MCF 10A (cell line): ENCODE results near the gene SSBP3. TPM values are rescaled to one million over a fixed set of nuclear protein-coding genes. Genes with fewer than 3 reads are reported as not detected.

Experiments used
- BruUV-seq: library from RNA; stranded (reverse); fragments of 400-500 nt; replicated peaks from 2 replicates; lab custom pipeline; 2021; lab: Mats Ljungman, UMichigan
- CTCF ChIA-PET: fragments of 300-600 bp; sonication (Branson Sonifier 250); formaldehyde crosslinking; extraction: SDS; loops from one replicate; lab custom pipeline; 2021; ENCODE audit warnings: antibody characterized with exemption, inconsistent platforms; lab: Yijun Ruan, JAX
- POLR2A ChIA-PET: fragments of 300-600, 350-650 bp; sonication (Branson Sonifier 250); formaldehyde crosslinking; extraction: SDS; loops from one replicate; lab custom pipeline; 2020; ENCODE audit warnings: antibody characterized with exemption, inconsistent platforms; lab: Yijun Ruan, JAX
- DNase-seq: peaks from one replicate; pipeline ENCODE4 v3.0.0-alpha.2; 2018; ENCODE audit not compliant: unreplicated experiment
- H3K27ac Mint-ChIP-seq: one replicate; pipeline ENCODE4 v1.8.0; 2022; ENCODE audit warnings: mild to moderate bottlenecking, low read depth, mixed read lengths; ENCODE audit not compliant: unreplicated experiment
- H3K27me3 Mint-ChIP-seq: one replicate; pipeline ENCODE4 v1.8.0; 2022; ENCODE audit warnings: mixed read lengths; ENCODE audit not compliant: insufficient read depth, unreplicated experiment
- H3K36me3 Mint-ChIP-seq: one replicate; pipeline ENCODE4 v1.8.0; 2022; ENCODE audit warnings: mild to moderate bottlenecking, moderate library complexity, mixed read lengths; ENCODE audit not compliant: insufficient read depth, unreplicated experiment
- H3K4me1 Mint-ChIP-seq: one replicate; pipeline ENCODE4 v1.8.0; 2022; ENCODE audit warnings: mixed read lengths; ENCODE audit not compliant: insufficient read depth, unreplicated experiment
- H3K4me3 Mint-ChIP-seq: one replicate; pipeline ENCODE4 v1.8.0; 2022; ENCODE audit warnings: mild to moderate bottlenecking, moderate library complexity, mixed read lengths; ENCODE audit not compliant: unreplicated experiment
- H3K9me3 Mint-ChIP-seq: one replicate; pipeline ENCODE4 v1.8.0; 2022; ENCODE audit warnings: mixed read lengths; ENCODE audit not compliant: unreplicated experiment
- intact Hi-C: fragments of 100-400 bp; cut with micrococcal nuclease; formaldehyde crosslinking; loops from 2 replicates; pipeline ENCODE4 v1.14.1; 2022
- total RNA-seq: library from RNA; stranded (reverse); gene quantifications from 2 replicates; pipeline ENCODE4 v1.2.3, GENCODE V29; 2022
- TF ChIP-seq, protein P1 (sequence below): fragments of 200-600 bp; IDR thresholded peaks from one replicate; pipeline ENCODE4 v1.8.0; 2022; ENCODE audit warnings: antibody characterized with exemption, mild to moderate bottlenecking; ENCODE audit not compliant: unreplicated experiment

The SSBP3 gene
- total RNA-seq, 1 experiment from 2014 or later = 8.6 TPM

DNA sequence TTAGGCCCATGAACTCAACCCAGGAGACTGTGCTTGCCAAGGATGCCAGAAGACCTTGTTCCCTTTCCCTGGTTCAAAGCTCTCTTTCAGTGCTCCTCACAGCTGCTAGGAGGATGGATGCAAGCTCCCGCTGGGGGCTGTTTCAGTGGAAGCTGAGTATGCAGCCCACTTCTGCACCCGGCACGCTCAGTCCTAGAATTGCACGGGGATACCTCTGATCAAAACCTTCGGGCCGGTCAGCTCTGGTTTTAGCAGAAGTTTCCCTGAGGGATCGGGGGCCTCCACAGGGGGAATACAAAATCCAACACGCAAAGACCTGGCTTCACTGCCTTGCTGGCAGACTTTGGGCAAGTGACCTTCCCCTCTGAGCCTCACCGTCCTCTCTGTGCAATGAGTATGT lies 4.2 kb upstream of the SSBP3 start:
- no peaks in the 10 kb centered on the region for H3K9me3 Mint-ChIP-seq
- POLR2A ChIA-PET = interaction anchor here (0.9 kb wide), 1 partner anchor 28 kb away, joined by 3 read pairs; no protein-coding TSS in a partner anchor
- intact Hi-C loops = no loop called here
- no TSS peak for BruUV-seq
- peaks cover 16% of the 10 kb centered on the region for H3K27me3 Mint-ChIP-seq
- no peak for DNase-seq
- H3K4me3 Mint-ChIP-seq = no peak overlapping the region
- H3K27ac Mint-ChIP-seq = no peak overlapping the region
- TF ChIP-seq, protein P1, sequence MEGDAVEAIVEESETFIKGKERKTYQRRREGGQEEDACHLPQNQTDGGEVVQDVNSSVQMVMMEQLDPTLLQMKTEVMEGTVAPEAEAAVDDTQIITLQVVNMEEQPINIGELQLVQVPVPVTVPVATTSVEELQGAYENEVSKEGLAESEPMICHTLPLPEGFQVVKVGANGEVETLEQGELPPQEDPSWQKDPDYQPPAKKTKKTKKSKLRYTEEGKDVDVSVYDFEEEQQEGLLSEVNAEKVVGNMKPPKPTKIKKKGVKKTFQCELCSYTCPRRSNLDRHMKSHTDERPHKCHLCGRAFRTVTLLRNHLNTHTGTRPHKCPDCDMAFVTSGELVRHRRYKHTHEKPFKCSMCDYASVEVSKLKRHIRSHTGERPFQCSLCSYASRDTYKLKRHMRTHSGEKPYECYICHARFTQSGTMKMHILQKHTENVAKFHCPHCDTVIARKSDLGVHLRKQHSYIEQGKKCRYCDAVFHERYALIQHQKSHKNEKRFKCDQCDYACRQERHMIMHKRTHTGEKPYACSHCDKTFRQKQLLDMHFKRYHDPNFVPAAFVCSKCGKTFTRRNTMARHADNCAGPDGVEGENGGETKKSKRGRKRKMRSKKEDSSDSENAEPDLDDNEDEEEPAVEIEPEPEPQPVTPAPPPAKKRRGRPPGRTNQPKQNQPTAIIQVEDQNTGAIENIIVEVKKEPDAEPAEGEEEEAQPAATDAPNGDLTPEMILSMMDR = no peak
- CTCF ChIA-PET = no interaction called here
- H3K36me3 Mint-ChIP-seq = no peaks in the 10 kb centered on the region
- H3K4me1 Mint-ChIP-seq = peaks cover 23% of the 10 kb centered on the region

DNA sequence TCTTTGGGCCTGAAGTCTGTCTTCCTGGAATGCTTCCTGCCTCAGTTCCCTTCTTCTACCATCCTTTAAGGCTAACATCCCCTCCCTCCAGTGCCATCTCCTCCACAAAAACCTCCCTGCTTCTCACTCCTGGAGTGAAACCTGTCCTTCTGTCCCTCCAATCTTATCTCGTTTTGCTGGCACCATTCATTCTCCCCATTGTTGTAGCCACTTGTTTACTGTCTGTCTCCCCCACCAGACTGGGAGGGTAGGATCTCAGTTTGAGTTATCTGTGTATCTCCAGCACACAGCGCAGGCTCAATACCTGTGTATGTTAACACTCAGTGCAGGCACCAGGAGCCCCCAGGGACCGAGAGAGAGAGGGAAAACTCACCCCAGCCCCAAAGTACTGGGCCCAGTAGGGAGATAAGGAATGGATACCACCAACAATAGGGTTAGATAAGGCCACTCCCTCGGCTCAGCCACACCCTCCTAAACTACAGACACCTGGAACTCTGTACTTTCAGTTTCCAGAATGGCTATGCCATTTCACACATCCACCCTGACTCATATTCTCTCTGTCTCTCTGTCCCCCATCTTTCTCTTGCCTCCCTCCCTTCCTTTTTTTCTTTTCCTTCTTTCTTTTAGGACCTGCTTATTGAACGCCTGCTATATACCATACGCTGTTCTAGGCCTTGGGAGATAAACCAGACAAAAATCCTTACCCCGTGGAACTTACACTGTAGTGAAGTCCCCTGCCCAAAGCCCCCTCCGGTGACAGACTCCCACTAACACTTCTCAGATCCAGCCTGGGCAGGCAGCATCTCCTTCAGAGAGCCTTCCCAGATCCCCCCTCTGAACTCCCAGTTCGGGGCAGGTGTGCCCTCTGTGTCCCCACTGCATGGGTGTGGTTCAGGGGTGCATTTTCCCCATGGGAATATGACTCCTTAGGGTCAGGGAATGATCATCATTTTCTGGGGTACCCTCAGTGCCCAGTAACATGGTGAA lies 3.3 kb upstream of the SSBP3 start:
- TF ChIP-seq, protein P1 = no peak
- H3K9me3 Mint-ChIP-seq = no peaks in the 10 kb centered on the region
- H3K36me3 Mint-ChIP-seq = no peaks in the 10 kb centered on the region
- POLR2A ChIA-PET = interaction anchor here (0.6 to 1.0 kb wide), 5 partner anchors 12 to 78 kb away, joined by 3 to 4 read pairs (median 3); no protein-coding TSS in a partner anchor
- H3K4me3 Mint-ChIP-seq = no peak overlapping the region
- CTCF ChIA-PET = interaction anchor here (0.7 kb wide), 1 partner anchor 80 kb away, joined by 3 read pairs; no protein-coding TSS in a partner anchor
- peaks cover 24% of the 10 kb centered on the region for H3K4me1 Mint-ChIP-seq
- H3K27ac Mint-ChIP-seq = peak overlapping the region; percentile 96
- DNase-seq = peak; percentile 20
- intact Hi-C loops = loop anchor here (5.0 kb wide), 1 partner anchor 337 kb away; no protein-coding TSS in a partner anchor
- H3K27me3 Mint-ChIP-seq = peaks cover 7% of the 10 kb centered on the region
- BruUV-seq = no TSS peak

DNA sequence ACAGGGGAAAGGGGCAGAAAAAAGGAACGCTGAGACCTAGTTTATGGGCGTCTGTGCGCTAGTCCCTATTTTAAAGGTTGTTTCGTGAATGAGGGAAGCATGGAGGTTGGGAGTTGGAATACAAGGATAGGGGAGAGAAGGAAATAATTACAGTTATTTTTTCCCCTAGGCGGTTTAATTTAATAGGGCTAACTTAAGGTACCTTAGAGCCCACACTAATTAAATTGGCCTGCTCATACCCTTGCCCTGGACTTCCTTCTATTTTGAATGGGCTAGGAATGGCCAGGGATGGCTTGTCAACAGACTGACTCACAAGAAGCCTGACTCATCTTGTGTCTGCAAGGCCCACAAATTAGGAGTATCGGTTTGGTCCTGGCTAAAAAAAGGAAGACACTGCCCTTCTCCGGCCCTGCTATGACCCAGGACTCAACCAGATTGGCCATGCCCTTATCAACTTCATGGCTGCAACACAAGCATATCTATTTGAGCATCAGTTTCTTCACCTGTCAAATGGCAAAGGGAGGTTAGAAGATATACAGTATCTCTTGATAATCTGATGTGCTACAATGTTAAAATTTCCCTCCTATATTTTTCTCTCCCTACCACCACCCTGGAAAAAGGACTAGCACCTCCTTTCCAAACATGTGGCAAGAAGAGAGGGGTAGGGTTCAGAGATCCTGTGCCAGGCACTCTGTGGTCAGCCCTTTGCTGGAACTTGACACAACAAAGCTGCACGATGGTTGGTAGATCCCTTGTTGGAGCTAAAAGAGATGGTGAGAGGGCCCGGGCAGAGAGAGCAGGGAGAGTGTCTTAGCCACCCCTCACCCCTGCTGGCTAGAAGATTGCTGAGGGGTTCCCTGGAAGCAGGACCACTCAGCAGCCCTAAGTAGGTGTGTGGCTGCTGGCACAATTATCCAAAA lies 2.2 kb upstream of the SSBP3 start:
- TF ChIP-seq, protein P1 = no peak
- Mint-ChIP-seq H3K27me3 (no peaks in the 10 kb centered on the region), H3K36me3 (no peaks in the 10 kb centered on the region), H3K9me3 (no peaks in the 10 kb centered on the region), H3K4me3 (peak overlapping the region; percentile 83), H3K27ac (peak overlapping the region; percentile 96), H3K4me1 (peaks cover 28% of the 10 kb centered on the region)
- POLR2A ChIA-PET = interaction anchor here (0.5 to 2.5 kb wide), 21 partner anchors 13 to 452 kb away, joined by 3 to 123 read pairs (median 4); partner anchors contain the start of genes ACOT11, CYB5RL, MRPL37 and TCEANC2
- CTCF ChIA-PET = interaction anchor here (0.6 to 1.2 kb wide), 5 partner anchors 13 to 233 kb away, joined by 3 to 4 read pairs (median 3); no protein-coding TSS in a partner anchor
- DNase-seq = peak; percentile 91
- intact Hi-C loops = loop anchor here (5.0 kb wide), 1 partner anchor 336 kb away; no protein-coding TSS in a partner anchor
- no TSS peak for BruUV-seq
